OCI-LY7 (cell line): ENCODE results near the gene PRR12.

Experiments
- CTCF ChIP-seq: fragments of 200-600 bp; sonication (generic); conservative IDR thresholded peaks from 2 replicates; pipeline ENCODE4 v1.5.1; 2014; ENCODE audit warnings: mild to moderate bottlenecking, antibody characterized with exemption, low read length, moderate library complexity, mixed read lengths
- EZH2phosphoT487 ChIP-seq: fragments of 200-600 bp; sonication (generic); IDR thresholded peaks from 2 replicates; pipeline ENCODE4 v1.6.1; 2018; ENCODE audit warnings: low read depth, borderline replicate concordance, mild to moderate bottlenecking, mixed run types, antibody characterized with exemption, low read length, moderate library complexity, mixed read lengths

GRCh38 chr19:49601482-49602038 is 10.6 kb downstream of the PRR12 start:
- TF ChIP-seq CTCF (no peak), EZH2phosphoT487 (no peak)
